Activated CD4-positive, alpha-beta T cell treated with anti-CD3 and anti-CD28 coated beads for 4 hours (primary cell): Measurements from ENCODE around the gene MTIF2.
"Not testable (repeated sequence)": the region's sequence is repeated elsewhere in the genome, so short reads cannot be mapped to it uniquely, and the experiment has no call there.

Experiments used
- DNase-seq, 2 donors: peaks; one replicate each; pipeline ENCODE4 v3.0.0-alpha.2; 2020

The MTIF2 gene

GRCh38 chr2:55268907-55269644 is at the start of gene MTIF2:
MTIF2 (minus strand) TSS chr2:55269231; CDS start chr2:55263858, 5,373 bp downstream.
- peak; percentile 79 to 81 for DNase-seq

DNA sequence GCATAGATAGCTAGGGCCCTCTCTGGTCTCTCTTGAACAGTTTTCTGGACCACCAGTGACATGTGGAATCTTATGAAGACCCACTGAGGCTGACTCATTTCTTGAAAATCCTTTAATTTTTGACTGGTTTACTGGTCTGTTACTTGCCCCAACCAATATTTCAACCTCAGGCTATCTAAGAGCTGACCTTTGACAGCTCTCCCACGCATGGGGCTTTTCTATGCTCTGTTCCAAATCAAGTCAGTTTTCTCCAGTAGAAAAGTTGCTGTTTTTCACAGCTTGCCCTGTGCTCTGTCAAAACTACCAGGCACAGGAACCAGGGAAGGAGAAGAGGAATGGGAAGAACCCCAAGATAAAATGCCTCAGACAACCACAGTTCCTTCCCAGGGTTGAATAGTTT is 46.0 kb upstream of the MTIF2 start:
- no peak for DNase-seq

DNA sequence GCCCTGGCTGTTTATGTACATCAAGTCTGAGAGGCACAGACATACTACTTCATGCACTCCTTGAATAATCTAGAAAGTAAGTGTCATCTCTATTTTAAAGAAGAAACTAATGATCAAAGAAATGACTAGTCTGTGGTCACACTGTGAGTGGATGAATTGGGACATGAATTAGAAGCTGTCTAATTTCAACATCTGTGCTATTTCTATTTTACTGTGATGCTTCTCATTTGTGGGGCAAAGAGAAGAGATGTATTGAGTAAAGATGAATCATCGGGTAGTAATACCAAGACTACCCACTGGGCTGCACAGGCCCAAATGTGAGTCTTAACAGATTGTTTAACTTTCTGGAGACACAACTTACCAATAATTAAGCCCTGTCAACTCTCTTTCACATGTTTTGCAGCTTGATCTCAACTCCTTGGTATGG is 42.4 kb upstream of the MTIF2 start:
- no peak for DNase-seq

DNA sequence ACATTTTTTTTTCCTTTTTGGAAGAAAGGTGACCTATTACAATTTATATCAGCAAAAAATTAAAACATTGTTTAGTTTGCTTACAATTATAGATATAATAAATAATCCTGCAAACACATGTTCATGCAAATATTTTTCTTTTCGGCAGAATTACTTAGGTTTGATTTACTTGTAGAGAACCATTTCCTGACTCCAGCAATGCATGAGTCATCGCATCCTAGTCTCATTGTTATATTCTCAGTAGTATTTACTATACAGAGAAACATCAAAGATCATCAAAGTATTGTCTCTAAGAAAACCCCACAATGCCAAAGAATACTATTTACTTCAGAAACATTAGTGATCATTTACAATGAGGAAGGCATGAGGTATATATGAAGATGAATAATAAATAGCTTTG is 40.4 kb upstream of the MTIF2 start:
- DNase-seq, result no peak

GRCh38 chr2:55302241-55302640 is 33.2 kb upstream of the MTIF2 start:
- no peak for DNase-seq

DNA sequence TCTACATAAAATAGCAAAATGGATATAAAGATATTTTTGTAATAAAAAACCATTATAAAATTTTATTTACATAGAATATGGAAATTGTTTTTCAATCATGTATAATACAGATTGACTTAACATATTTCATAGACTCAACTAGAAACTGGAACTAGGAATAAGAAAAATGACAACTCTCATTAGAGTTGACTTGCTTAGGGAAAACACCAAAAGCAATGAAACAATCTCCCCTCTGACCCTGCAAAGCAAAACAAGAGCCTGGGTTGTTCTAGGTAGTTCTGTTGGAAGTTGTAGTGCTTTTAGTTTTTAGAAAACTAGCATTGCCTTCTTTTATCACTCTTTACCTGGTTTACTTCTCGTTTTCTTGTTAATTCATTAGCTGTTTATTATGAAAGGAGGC is 32.2 kb upstream of the MTIF2 start:
- DNase-seq, result no peak

- DNase-seq, result no peak
Measured at GRCh38 chr2:55296393-55296792, 27.4 kb upstream of the MTIF2 start.

- no peak for DNase-seq
Measured at GRCh38 chr2:55283083-55283482, 14.1 kb upstream of the MTIF2 start.

- peak; percentile 80 to 86 for DNase-seq
Measured at GRCh38 chr2:55282110-55282917, 13.3 kb upstream of the MTIF2 start.

DNA sequence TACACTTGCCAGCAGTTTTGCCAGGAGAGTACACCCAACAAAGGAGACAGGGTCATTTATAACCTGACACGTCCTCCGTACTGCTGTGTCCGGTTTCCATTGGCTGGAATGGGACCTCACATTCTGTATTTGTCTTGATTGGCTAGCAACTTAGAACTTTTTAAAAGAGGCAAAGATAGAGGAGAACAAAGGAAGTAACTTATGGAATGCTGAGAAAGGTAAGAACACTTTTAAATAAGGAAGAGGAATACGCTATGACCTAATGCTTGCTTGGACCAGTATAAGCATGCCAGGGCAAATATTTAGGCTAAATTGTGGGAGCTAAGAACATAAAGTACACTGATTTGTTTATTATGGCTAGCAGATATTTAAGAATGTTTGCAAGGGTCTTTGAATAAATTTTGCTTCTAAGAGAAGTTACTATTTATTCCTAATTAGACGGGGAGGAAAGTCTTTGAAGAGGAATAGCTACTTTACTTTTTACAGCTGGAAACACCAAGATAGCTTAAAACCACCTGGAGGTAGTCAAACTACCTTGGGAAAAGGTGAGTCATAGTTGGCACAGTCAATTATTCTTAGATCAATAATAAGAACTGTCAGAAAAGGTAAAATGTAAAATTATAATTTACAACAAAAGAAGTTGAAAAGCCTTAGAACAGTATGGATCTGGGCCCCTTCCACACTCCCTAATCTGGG is 12.0 kb upstream of the MTIF2 start:
- not testable (repeated sequence) for DNase-seq

DNA sequence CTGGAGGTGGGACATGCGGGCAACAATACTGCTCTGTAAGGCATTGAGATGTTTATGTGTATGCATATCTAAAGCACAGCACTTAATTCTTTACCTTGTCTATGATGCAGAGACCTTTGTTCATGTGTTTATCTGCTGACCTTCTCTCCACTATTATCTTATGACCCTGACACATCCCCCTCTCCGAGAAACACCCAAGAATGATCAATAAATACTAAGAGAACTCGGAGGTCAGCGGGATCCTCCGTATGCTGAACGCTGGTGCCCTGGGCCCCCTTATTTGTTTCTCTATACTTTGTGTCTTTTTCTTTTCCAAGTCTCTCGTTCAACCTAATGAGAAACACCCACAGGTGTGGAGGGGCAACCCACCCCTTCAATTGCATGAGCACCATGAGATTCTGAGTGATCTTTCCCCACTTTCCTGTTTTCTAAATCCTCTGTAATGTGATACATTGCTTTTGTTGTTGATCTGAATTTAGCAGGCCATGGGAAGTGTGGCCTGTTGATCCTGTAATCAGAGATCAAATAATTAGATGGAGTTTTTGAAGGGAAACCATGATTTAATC is 10.9 kb upstream of the MTIF2 start:
- DNase-seq, result not testable (repeated sequence)

GRCh38 chr2:55279214-55279835 is 10.3 kb upstream of the MTIF2 start:
- not testable (repeated sequence) for DNase-seq

GRCh38 chr2:55277310-55277709 is 8.3 kb upstream of the MTIF2 start:
- DNase-seq, result no peak

DNA sequence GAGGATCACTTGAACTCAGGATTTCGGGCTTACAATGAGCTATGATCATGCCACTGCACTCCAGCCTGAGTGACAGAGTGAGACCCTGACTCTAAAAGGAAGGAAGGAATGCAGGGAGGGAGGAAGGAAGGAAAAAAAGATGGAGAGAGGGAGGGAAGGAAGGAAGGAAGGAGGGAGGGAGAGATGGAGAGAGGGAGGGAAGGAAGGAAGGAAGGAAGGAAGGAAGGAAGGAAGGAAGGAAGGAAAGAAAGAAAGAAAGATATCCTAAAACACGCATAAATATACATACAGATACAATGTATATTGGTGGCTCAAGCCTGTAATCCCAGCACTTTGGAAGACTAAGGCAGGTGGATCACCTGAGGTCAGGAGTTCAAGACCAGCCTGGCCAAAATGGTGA is 5.3 kb upstream of the MTIF2 start:
- not testable (repeated sequence) for DNase-seq

- DNase-seq, result no peak
Measured at GRCh38 chr2:55269645-55269990, 587 bp upstream of the MTIF2 start.

DNA sequence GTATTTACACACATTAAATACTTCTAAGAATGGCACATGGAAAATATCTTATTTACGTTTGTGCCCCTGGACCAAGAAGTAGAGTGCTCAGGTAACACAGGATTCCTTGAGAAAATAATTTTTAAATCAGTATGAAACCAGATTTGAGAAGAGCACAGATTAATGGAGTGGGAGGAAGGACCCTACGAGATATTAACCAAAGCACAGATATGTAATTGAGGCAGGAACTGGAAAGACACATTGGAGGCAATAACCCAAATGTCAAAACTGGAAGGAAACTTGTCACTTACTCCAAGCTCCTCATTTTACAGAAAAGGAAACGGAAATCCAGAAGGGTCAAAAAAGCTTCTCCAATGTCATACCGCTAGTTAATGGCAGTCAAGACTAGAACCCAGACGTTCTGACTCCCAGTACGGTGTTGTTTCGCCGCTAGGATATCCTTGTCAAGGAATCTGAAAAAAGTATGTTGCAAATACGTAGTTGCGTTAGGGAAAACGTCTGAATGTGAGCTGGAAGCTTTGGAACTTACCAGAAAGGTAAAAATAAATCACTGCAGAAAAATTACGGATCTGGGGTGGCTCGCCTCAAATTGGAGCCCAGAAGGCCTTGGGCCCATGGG is 634 bp downstream of the MTIF2 start:
- no peak for DNase-seq

DNA sequence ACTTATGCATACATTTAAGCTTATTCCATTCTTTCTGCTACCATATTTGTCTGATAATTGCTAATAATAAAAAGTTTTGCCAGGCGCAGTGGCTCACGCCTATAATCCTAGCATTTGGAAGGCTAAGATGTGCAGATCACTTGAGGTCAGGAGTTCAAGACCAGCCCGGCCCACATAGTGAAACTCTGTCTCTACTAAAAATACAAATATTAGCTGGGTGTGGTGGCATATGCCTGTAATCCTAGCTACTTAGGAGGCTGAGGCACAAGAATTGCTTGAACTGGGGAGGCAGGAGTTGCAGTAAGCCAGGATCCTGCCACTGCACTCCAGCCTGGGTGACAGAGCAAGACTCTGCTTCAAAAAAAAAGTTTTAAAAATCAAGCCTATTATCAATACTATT is 9.4 kb downstream of the MTIF2 start:
- not testable (repeated sequence) for DNase-seq

GRCh38 chr2:55252832-55253231 is 16.2 kb downstream of the MTIF2 start:
- no peak for DNase-seq

DNA sequence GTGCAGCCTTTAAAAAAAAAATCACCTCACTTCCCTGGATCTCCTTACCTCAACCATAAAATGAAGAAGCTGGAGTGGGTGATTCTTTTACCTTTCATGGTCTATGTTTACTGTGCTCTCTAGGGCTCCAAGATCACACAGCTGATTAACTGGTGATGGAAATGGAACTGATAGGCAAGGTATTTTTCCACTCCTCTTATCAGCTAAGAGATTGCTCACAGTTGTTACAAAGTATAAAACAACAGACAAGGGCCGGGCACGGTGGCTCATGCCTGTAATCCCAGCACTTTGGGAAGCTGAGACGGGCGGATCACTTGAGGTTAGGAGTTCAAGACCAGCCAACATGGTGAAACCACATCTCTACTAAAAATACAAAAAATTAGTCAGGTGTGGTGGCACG is 22.0 kb downstream of the MTIF2 start:
- DNase-seq, result no peak

- DNase-seq, result no peak
Measured at GRCh38 chr2:55245411-55245810, 23.6 kb downstream of the MTIF2 start.

DNA sequence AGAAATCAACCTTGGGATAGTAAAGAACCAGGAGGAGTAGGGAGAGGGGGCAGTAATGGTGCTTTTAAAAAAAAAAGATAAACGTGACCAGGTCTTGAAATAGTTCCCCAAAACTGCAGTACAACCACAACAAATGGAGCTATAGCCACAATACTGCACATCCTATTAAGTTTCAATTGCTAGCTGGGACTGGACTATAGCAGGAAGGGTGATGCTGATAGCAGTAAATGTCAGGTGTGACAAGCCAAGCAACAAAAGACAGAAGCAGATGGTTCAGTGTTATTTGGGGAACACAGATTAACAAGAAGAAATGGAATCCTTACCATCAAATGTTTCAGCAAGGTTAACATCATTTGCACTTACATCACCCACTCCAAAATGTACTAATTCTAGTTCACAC is 26.4 kb downstream of the MTIF2 start:
- no peak for DNase-seq

DNA sequence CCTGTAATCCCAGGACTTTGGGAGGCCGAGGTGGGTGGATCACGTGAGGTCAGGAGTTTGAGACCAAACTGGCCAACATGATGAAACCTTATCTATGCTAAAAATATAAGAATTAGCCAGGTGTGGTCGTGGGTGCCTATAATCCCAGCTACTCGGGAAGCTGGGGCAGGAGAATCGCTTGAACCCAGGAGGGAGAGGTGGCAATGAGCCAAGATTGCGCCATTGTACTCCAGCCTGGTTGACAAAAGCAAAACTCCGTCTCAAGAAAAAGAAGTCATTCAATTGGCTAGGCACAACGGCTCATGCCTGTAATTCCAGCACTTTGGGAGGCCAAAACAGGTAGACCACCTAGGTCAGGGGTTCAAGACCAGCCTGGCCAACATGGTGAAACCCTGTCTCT is 27.4 kb downstream of the MTIF2 start:
- not testable (repeated sequence) for DNase-seq
